Inflammatory macrophage (primary cell): ENCODE data around the gene NFASC.

Experiments
- DNase-seq, 2 donors: peaks; one replicate each; pipeline ENCODE4 v3.0.0-alpha.2; 2020 to 2022

NFASC gene

DNA sequence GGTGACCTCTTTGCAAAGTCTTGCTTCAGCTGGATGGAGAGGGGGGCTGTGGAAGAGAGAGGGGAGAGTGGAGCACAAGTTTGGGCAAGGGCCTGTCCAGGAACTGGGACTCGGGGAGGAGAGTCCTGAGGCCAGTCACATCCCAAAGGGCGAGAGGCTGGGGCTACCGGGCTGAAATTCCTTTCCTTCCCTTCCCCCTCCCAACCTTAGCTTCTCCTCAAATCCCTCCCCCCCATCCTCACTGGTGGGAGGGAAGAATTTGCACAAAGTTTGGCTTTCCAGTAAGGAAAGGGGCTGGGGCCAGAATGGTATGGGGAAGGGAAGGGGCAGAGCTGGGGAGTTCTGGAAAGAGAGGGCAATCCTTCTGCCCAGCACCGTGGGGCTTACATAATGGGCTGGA, 173.2 kb downstream of the NFASC start:
- DNase-seq = no peak

DNA sequence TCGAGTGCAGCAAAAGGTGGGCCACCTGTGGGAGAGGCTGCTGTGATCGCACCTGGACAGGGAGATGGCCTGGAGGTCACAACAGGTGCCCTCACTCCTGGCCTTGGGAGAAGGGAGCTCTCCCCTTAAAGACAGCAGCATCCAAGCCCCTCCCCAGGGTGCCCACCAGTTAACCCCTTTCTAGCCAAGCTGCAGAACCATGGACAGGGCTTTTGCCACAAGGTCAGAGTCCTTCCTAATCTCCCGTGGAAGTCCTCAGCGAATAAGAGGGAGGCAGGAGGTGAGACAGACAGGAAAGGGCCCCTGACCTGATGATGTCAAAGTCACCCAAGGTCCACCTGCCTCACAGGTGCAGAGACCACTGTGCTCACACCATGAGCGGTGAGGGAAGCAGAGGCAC, 174.1 kb downstream of the NFASC start:
- DNase-seq = no peak

DNA sequence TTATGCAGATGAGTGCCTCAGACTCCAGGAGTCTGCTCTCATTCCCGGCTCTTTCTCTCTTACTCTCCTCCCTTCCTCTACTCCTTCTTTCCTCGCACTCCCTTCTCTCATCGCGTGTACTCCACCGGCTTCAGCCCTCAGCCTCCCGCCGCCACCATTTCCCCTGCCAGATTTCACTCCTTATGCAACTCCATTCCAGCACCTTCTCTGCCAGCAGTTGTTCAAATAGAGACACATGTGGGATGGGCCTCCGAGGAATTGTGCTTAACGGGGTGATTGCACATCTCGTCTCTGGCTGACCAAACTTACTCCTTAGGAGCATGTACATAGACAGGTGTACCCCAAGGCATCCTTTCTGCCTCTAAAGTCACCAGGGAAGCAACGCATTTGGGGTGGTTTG, 174.5 kb downstream of the NFASC start:
- no peak for DNase-seq

DNA sequence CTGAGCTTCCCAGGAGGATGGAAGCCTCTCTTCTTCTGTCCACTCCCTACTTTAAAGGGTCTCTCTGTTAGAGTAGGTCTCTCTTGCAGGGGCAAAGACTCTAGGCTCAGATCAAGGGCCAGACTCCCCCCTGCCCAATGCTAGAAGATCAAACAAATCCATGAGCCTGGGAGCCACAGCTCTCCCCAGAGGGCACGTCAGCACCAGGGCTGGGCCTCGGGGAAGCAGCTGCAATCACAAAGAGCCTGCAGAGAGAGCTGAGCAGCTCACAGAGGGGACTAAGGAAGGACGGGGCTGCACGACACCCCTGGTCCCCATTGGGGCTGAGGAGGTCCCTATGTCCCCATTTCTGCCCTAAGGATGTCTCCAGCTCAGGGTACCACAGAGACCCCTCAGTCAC, 176.2 kb downstream of the NFASC start:
- DNase-seq = no peak

DNA sequence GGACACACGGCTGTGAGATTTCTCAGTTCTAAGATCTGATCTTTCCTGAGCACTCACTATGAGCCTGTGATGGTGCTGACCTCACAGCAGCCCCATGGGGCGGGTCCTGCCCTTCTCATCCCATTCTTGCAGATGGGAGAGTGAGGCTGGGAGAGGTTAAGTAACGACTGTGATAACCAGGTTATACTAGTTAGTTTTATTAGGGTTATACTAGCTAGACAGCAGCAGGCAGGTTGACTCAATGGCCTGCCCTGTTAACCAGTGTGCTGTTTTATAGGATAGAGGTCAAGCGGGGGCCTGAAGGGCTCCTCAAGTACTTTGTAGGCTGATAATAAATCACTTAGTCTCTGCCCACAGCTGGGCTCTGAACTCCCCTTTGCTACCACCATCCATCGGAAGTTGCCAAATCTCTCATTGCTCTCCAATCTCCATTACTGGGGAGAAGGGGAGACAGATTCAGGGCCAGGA, 177.1 kb downstream of the NFASC start:
- DNase-seq = no peak

DNA sequence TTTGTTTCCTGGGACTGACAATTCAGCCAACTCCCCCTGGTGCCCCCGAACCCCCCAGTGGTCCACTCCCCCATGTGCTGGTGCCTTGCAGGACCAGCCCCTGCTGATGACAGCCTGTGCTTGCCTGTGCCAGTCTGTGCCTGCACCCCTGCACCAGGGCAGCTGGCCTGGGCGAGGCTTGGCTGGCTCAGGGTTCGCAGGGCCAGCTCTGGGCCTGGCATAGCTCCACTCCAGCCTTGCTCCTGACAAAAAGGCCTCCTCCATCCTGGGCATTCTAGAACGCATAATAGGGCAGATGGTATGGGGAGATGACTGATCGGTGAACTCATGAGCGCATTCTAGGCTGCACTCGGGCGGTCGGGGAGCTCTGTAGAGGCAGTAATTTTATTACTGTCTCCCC, 177.7 kb downstream of the NFASC start:
- no peak for DNase-seq

DNA sequence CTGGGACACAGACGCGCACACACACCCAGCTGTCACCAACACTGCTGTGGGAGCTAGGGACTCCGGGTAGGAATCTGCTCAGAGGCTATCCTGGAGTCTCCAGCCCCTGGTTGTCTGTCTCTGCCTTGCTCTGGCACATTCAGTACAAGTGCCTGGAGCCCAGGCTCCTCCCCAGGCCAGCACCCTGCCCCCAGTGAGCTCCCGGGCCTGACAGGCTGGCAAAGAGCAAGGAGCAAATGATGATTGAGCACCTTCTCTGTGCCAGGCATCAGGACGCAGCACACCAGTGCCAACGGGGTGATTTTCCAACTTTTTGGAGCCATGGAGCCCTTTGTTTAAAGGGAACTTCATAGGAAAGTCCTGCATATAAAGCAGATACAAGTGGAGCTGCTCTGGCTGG, 178.8 kb downstream of the NFASC start:
- DNase-seq = no peak

DNA sequence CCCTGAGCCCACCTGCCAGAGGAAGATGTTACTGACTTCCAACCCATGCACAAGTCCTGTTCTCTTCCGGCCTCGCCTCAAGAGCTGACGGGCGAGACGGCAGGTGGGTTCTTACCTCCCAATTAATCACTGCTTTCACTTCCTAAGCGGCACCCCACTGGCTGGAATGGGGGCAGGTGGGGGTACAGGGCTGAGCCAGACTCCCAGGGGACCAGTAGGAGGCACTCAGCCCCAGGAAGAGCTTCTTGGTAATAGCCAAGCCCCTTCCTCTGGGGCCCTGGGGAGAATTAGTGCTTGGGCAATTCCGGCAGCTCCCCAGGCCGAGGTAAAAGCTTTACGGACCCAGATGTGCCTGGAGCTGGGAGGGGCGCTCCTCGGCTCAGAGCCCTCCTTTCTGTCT, 182.0 kb downstream of the NFASC start:
- no peak for DNase-seq

DNA sequence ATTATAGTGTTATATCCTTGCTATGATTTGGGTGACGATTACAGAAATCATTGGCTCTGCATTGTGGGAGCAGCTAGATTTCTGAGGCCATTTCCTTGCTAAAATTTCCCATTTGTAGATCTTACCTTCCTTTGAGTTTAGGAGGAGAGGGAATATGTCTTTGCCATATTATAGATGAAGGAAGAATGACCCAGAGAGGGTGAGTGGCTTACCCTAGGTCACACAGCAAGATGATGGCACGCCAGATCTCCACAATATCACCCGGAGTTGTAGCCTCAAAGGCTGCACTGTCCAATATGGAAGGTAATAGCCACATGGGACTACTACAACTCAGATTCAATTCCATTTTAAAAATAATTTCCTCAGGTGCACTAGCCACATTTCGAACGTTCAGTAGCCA, 182.6 kb downstream of the NFASC start:
- DNase-seq = no peak

DNA sequence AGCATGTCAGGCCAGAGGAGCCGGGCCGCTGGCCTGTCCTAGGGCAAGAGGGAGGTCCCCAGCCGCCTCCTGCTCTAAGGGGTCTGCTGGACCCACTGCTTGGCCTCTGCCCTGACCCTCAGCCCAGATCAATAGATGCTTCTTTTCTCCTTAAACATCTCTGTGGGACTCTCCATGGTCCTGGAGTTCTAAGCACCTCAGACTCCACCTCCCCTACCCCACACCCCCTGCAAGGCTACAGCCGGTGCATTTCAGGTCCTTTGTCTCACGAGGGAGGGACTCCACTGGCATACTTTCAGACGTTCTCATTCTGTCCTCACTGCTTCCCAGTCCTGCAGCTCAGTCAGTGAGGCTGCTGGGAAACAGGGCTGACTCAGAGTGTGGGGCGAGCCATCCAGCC, 183.4 kb downstream of the NFASC start:
- DNase-seq = no peak

DNA sequence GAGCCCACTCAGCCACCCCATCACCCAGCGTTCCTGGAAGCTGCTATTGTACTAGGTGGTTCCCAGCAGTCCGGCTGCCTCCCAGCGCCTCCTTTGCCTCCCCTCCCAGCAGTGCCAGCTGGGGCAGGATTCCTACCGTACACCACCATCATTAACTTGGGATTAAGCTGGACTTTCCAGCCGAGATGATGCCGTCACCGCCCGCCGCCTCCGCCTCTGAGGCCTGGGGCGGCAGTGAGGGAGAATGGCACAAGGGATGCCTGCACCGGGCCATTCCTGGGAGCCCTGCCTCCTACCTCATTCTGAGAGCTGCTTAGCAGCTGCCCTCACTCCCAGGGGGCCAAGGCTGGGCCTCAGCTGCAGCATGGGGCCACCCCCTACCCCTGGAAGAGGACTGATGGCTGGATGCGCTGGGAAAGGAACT, 185.5 kb downstream of the NFASC start:
- DNase-seq = no peak

DNA sequence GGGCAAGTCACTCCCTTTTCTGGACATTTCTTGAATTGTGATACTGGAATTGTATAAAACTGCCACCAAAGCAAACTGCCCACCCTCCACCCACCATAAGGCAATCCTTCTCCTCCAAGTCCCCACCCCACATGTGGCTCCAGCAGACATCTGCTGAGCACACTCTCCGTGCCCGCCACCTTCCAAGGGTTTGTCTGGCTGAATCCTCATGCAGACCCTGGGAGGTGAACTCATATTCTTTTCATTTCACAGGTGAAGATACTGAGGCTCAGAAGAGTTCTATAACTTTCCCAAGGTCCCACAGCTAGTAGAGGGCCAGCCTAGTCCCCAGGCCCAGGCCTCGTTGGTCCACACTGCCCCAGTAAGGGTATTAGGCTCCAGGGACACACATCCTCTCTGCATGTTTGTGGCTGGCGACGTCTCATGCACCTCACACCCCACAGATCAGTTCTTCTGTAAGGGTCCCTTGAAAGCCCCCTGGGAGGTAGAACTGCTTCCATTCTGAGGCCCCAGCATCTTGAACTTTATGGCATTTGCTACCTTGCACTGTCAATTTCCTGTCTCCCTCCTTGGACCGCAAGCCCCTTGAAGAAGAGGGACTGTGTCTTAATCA, 186.4 kb downstream of the NFASC start:
- no peak for DNase-seq

DNA sequence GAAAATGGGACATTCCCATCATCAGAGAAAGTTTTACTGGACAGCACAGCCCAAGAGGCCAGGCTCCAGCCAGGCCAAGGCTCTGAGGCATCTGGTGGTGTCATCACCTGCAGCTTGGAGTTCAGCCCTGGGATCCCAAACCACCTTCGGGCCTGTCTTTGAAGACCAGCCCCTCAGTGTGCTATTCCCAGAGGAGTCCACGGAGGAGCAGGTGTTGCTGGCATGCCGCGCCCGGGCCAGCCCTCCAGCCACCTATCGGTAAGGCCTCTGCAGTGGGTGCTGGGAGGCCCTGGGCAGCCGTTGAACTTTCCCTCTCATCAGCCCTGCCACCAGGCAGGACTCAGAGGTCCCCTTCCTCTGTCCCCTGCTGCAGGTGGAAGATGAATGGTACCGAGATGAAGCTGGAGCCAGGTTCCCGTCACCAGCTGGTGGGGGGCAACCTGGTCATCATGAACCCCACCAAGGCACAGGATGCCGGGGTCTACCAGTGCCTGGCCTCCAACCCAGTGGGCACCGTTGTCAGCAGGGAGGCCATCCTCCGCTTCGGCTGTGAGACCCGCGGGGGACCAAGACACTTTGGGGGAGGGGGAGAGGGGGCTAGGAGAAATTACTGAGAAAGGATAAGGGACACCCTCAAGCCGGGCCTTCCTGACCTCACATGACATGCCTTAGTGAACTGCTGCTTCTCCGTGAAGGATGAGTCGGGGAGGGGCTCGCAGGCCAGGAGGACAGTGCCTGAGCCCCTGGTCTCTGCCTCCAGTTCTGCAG, 187.3 kb downstream of the NFASC start:
- DNase-seq = no peak

DNA sequence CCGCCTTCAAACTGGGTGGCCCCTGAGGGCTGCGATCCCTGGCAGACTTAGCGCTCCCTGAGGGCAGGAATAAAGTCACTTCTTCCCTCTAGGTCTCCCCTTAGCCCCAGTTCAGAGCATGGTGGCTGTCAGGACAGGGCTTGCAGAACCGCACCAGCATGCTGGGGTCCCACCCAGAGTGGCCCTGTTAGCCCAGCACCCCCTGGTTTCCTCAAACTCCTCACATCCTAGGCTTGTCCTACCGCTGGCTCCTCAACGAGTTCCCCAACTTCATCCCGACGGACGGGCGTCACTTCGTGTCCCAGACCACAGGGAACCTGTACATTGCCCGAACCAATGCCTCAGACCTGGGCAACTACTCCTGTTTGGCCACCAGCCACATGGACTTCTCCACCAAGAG, 188.2 kb downstream of the NFASC start:
- DNase-seq = no peak

DNA sequence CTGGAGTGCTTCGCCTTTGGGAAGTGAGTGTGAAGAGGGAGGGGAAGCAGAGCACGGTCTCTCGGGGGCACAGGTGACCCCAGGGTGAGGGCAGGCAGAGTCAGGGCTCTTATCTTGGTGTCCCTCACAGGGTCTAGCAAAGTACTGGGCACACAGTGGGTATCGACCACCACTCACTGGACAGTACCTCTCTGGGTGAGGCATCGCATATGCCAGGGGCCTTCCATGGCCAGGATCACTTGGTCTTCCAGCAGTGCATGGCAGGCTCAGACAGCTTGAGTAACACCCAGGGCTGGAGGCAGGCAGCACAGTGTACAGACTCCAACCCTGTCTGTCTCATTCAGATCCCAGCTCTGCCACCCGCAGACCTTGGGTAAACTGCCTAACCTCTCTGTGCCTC, 189.0 kb downstream of the NFASC start:
- DNase-seq = no peak

DNA sequence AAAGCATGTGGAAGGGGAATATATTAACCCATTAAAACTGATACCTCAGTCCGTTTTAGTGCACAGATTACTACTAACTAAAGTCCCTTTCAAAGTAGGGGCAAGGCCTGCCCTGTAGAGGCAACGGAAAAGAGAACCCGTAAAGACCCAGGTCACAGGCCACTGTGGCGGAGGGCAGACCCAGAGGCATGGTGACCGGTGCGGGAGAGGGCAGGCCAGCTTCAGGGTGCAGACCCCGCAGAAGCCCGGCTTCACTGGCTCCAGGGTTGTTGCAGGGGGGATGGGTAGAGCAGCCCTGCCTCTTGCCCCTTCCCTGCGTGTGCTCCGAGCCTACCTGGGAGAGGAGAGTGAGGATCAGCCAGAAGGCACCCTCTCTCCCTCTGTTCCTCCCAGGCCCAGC, 190.1 kb downstream of the NFASC start:
- DNase-seq = no peak

DNA sequence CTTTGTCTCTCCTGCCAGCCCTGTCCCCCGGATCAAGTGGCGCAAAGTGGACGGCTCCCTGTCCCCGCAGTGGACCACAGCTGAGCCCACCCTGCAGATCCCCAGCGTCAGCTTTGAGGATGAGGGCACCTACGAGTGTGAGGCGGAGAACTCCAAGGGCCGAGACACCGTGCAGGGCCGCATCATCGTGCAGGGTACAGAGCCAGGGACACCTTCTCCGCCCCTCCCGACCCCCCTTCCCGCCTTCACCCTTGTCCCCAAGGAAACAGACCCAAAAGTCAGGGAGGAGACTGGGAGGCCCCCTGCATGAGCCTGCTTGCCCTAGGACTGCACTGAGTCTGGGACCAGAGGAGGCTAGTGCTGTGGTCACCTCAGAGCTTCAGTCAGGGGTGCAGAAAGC, 190.6 kb downstream of the NFASC start:
- no peak for DNase-seq

DNA sequence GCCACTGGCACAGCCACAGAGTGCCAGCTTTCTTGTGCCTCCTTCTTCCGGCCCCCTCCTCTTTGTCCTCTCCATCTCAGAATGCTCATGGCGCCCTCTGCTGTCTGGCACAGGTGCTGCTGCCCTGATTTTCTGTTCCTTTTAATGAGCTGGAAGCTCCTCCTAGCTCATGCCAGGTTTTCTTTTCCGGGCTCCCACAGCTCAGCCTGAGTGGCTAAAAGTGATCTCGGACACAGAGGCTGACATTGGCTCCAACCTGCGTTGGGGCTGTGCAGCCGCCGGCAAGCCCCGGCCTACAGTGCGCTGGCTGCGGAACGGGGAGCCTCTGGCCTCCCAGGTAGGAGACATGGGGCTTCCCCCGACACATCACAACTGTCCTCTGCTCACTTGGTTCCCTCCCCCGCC, 191.0 kb downstream of the NFASC start:
- DNase-seq = peak; percentile 63 to 66

DNA sequence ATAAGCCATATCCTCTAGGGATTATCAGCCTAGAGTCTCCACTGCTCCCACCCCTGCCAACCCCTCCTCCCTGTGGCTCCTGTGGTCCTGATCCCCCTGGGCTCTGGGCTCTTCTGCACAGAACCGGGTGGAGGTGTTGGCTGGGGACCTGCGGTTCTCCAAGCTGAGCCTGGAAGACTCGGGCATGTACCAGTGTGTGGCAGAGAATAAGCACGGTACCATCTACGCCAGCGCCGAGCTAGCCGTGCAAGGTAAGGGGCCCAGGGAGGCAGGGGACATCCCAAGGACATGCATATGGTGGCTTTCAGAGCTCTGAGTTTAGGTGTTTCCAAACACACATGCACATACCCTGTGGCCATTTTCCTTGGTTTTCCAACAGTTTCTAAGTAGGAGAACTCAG, 191.7 kb downstream of the NFASC start:
- no peak for DNase-seq

DNA sequence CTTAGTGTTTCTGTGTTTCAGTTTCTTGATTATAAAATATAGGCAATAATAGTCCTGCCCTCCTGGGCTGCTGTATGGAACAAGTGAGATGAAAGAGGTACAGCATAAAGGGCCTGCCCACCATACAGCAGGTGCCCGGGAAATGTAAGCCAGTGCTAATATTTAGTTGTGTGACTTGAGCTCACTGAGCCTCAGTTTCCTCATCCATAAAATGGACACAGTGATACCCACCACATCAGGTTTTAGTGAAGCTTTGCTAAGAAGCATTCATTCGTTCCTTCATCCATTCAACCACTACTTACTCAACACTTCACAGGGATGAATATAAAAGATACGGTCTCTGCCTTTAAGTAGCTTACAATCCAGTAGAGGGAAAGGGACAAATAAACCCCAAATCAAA, 192.2 kb downstream of the NFASC start:
- no peak for DNase-seq

DNA sequence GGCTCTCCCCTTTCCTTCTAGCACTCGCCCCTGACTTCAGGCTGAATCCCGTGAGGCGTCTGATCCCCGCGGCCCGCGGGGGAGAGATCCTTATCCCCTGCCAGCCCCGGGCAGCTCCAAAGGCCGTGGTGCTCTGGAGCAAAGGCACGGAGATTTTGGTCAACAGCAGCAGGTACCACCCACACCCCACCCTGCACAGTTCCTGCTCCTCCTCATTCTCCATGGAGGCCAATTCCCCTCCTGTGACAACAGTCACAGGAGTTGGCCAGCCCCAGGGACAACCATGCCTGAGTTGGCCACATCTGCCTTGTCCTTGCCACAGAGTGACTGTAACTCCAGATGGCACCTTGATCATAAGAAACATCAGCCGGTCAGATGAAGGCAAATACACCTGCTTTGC, 193.6 kb downstream of the NFASC start:
- DNase-seq = no peak

DNA sequence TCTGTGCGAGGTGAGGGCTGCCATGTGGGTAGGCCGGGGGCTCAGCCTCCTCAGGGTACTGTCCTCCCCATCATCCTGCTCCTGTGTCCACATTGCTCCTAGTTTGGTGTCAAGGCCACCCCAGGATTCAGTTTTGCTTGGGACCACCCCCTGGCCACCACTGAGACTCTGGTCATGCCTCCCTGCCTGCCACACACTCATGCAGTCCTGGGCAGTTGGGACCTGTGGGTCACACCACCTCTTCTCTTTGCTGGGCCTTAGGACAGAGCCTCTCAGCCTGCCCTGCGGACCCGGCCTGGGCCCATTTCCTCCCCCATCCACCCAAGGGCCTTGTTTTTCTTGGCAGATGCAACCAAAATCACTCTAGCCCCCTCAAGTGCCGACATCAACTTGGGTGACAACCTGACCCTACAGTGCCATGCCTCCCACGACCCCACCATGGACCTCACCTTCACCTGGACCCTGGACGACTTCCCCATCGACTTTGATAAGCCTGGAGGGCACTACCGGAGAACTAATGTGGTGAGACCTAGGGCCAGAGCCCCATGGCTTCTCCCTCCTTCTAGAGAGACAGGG, 194.2 kb downstream of the NFASC start:
- no peak for DNase-seq

DNA sequence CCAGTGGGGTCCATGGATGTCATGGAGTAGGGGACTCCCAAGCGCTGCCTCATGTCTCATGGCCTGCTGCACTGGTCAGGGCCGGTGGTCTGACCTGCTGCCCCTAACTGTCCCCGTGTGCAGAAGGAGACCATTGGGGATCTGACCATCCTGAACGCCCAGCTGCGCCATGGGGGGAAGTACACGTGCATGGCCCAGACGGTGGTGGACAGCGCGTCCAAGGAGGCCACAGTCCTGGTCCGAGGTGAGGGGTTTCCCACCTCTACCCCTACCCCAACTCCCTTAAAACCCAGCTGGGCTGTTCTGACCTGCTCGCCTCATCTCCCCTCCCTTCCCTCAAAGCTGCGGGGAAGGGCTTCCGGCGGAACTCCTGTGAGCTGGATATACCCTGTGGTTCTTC, 195.0 kb downstream of the NFASC start:
- no peak for DNase-seq

DNA sequence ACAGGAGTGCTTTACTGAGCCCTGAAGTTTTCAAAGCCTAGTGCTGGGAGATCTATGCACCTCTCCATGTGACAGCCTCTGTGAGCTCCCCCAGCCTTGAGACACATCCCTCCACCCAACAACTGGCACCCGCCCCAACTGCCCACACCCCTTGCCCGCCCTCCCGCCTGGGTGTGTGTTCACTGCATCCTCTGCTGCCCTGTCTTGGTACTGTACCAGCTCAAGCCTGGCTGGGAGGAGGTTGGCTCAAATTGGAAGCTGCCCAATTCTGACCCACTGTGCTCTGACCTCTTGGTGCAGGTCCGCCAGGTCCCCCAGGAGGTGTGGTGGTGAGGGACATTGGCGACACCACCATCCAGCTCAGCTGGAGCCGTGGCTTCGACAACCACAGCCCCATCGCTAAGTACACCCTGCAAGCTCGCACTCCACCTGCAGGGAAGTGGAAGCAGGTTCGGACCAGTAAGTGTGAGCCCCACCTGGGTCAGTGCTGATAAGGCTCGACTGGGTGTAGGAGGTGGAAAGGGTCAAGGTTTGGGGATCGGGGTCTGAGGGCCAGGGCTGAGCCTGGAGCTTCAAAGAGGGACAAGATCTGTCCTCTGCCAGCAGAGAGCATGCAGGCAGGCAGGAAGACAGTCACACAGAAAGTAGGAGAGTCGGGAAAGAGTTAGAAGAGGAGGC, 195.6 kb downstream of the NFASC start:
- DNase-seq = no peak
